Measurements from ENCODE around the gene CIAO2B. TPM values are rescaled to one million over a fixed set of nuclear protein-coding genes. Genes with fewer than 3 reads are reported as not detected.

Gene CIAO2B
- polyA plus RNA-seq, 1 experiment: 131 TPM

- TF ChIP-seq CTCF (IDR thresholded peaks at IDR 0.05; ENCODE audit: low read depth, low read length): 0 out of 2 replicates have a peak, but pooled peaks have one; percentile 16
- DNase-seq (ENCODE audit: low read depth, low spot score): no peak
- CTCF ChIA-PET: no interaction called here
Measured at GRCh38 chr16:66924527-66925321, 9.5 kb downstream of the CIAO2B start.

GRCh38 chr16:66923866-66924265 lies 10.3 kb downstream of the CIAO2B start:
- H3K27me3 ChIP-seq (ENCODE audit: control insufficient read depth, insufficient read depth, low read length): peaks cover 28% of the 10 kb centered on the region
- H3K9me3 ChIP-seq (ENCODE audit: control insufficient read depth, insufficient read depth, low read length): peaks cover 2% of the 10 kb centered on the region; the same call in 1 of the 2 replicates
- H3K27ac ChIP-seq (ENCODE audit: low read depth, low read length): no peak overlapping the region
- H3K4me3 ChIP-seq (ENCODE audit: low read depth, low read length): no peak overlapping the region
- no peak for TF ChIP-seq CTCF (IDR thresholded peaks at IDR 0.05; ENCODE audit: low read depth, low read length)
- CTCF ChIA-PET: interaction anchor here (1.3 kb wide), 1 partner anchor 29 kb away, joined by 3 read pairs; no protein-coding TSS in a partner anchor
- POLR2A ChIA-PET: no interaction called here
- no peak for DNase-seq (ENCODE audit: low read depth, low spot score)

More at GRCh38 chr16:66924527-66925321, 9.5 kb downstream of the CIAO2B start:
- Histone ChIP-seq H3K4me3 (ENCODE audit: low read depth, low read length) (peak overlapping the region; percentile 55), H3K27me3 (ENCODE audit: control insufficient read depth, insufficient read depth, low read length) (peaks cover 24% of the 10 kb centered on the region), H3K27ac (ENCODE audit: low read depth, low read length) (no peak overlapping the region), H3K9me3 (ENCODE audit: control insufficient read depth, insufficient read depth, low read length) (peaks cover 2% of the 10 kb centered on the region; the same call in 1 of the 2 replicates)
- POLR2A ChIA-PET: no interaction called here

- H3K27ac ChIP-seq (ENCODE audit: low read depth, low read length): no peak overlapping the region
- CTCF ChIA-PET: interaction anchor here (1.3 to 3.4 kb wide), 2 partner anchors 14 to 28 kb away, joined by 3 to 11 read pairs; no protein-coding TSS in a partner anchor
Measured at GRCh38 chr16:66923247-66923731, 10.9 kb downstream of the CIAO2B start.

GRCh38 chr16:66921729-66922450 lies 12.3 kb downstream of the CIAO2B start:
- Histone ChIP-seq H3K4me3 (ENCODE audit: low read depth, low read length) (no peak overlapping the region), H3K27ac (ENCODE audit: low read depth, low read length) (no peak overlapping the region), H3K9me3 (ENCODE audit: control insufficient read depth, insufficient read depth, low read length) (peaks cover 2% of the 10 kb centered on the region; the same call in 1 of the 2 replicates), H3K27me3 (ENCODE audit: control insufficient read depth, insufficient read depth, low read length) (peaks cover 33% of the 10 kb centered on the region)
- POLR2A ChIA-PET: no interaction called here
- no peak for TF ChIP-seq CTCF (IDR thresholded peaks at IDR 0.05; ENCODE audit: low read depth, low read length)
- CTCF ChIA-PET: interaction anchor here (1.0 to 3.4 kb wide), 2 partner anchors 12 to 53 kb away, joined by 3 to 11 read pairs; no protein-coding TSS in a partner anchor
- DNase-seq (ENCODE audit: low read depth, low spot score): no peak

More at GRCh38 chr16:66923247-66923731, 10.9 kb downstream of the CIAO2B start:
- no peak for TF ChIP-seq CTCF (IDR thresholded peaks at IDR 0.05; ENCODE audit: low read depth, low read length)
- Histone ChIP-seq H3K9me3 (ENCODE audit: control insufficient read depth, insufficient read depth, low read length) (peaks cover 2% of the 10 kb centered on the region; the same call in 1 of the 2 replicates), H3K27me3 (ENCODE audit: control insufficient read depth, insufficient read depth, low read length) (peaks cover 28% of the 10 kb centered on the region), H3K4me3 (ENCODE audit: low read depth, low read length) (no peak overlapping the region)
- POLR2A ChIA-PET: no interaction called here
- DNase-seq (ENCODE audit: low read depth, low spot score): no peak
